Glutamatergic neuron (in vitro differentiated cells): ENCODE results near the gene AGK. TPM values are rescaled to one million over a fixed set of nuclear protein-coding genes. Genes with fewer than 3 reads are reported as not detected.

Source experiments
- DNase-seq: peaks from one replicate; pipeline ENCODE4 v3.0.0; 2022
- H3K27ac Mint-ChIP-seq: one replicate; pipeline ENCODE4 v1.8.0; 2020; ENCODE audit warnings: mild to moderate bottlenecking, mixed read lengths, inconsistent platforms; ENCODE audit not compliant: unreplicated experiment
- H3K27me3 Mint-ChIP-seq: one replicate; pipeline ENCODE4 v1.8.0; 2020; ENCODE audit warnings: mild to moderate bottlenecking, moderate library complexity, mixed read lengths, inconsistent platforms; ENCODE audit not compliant: unreplicated experiment
- H3K36me3 Mint-ChIP-seq: one replicate; pipeline ENCODE4 v1.8.0; 2020; ENCODE audit warnings: mild to moderate bottlenecking, mixed read lengths, inconsistent platforms; ENCODE audit not compliant: unreplicated experiment
- H3K4me1 Mint-ChIP-seq: one replicate; pipeline ENCODE4 v1.8.0; 2020; ENCODE audit warnings: mild to moderate bottlenecking, low read depth, mixed read lengths, inconsistent platforms; ENCODE audit not compliant: unreplicated experiment
- H3K4me3 Mint-ChIP-seq: one replicate; pipeline ENCODE4 v1.8.0; 2020; ENCODE audit warnings: mild to moderate bottlenecking, mixed read lengths, inconsistent platforms; ENCODE audit not compliant: unreplicated experiment
- H3K9me3 Mint-ChIP-seq: one replicate; pipeline ENCODE4 v1.8.0; 2020; ENCODE audit warnings: mild to moderate bottlenecking, moderate library complexity, mixed read lengths, inconsistent platforms; ENCODE audit not compliant: unreplicated experiment
- long read RNA-seq: library from polyadenylated mRNA; unstranded; transcript quantifications from one replicate; pipeline ENCODE4 v2.0.0, GENCODE V29; 2020; ENCODE audit not compliant: unreplicated experiment
- total RNA-seq: library from RNA; stranded (reverse); fragmentation: NEBNext Ultra II Directional; extraction: Animal tissue kit (Norgen Biotek cat#: 25700); gene quantifications from one replicate; pipeline ENCODE4 v1.2.1, GENCODE V29; 2021; ENCODE audit not compliant: unreplicated experiment
- TF ChIP-seq, protein P1 (sequence below): fragments of 200-600 bp; sonication (generic); IDR thresholded peaks from one replicate; pipeline ENCODE4 v1.5.0; 2021; ENCODE audit not compliant: partially characterized antibody, unreplicated experiment

The AGK gene, protein sequence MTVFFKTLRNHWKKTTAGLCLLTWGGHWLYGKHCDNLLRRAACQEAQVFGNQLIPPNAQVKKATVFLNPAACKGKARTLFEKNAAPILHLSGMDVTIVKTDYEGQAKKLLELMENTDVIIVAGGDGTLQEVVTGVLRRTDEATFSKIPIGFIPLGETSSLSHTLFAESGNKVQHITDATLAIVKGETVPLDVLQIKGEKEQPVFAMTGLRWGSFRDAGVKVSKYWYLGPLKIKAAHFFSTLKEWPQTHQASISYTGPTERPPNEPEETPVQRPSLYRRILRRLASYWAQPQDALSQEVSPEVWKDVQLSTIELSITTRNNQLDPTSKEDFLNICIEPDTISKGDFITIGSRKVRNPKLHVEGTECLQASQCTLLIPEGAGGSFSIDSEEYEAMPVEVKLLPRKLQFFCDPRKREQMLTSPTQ
- 26.1 TPM for total RNA-seq
- long read RNA-seq, transcript AGK-201 (16 exons, 3,849 nt) = major isoform, 5 of 15 reads
- long read RNA-seq, partial matches to known transcripts = 6 of 15 reads
- long read RNA-seq, other reads (novel, unspliced or antisense) = 4 of 15 reads

DNA sequence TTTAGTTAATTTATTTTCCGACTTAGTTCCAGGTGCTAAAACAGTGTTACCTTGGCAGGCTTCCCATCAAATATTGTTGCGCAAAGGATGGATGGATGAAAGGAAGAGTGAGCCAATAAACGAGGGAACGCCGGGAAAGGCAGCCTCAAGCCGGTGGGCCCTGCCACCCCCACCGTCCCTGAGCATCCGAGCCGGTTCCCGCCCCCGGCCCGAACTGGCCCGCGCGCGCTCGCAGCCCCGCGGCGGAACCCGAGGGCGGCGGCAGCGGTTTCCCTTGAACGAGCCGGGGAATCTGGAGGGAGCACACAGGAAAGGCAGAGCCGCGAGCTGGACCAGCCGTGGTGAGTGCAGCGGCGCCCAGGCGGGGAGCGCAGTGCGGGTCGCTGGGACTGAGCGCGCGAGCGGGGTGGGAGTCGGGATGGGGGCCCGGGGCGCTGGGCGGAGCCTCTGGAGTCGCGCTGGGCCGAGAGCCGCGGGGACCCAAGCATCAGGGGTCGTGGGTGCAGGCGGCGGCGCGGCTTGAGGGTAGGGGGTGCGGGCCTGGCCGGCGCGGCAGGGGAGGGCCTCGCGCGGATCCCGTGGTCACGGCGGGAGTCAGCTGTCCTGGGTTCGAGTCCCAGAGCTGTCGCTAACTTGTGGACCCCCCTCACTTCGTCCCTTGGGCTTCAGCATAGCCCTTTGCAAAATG, at the start of gene AGK:
AGK (plus strand) TSS at position 317 of the 688 bp plus-strand sequence. CDS start 4,057 bp downstream, outside the sequence.
- peak; percentile 85 for DNase-seq
- peaks cover 9% of the 10 kb centered on the region for H3K4me1 Mint-ChIP-seq
- H3K9me3 Mint-ChIP-seq = peaks cover 6% of the 10 kb centered on the region
- peak within 1 kb of the TSS; percentile 78 for H3K27ac Mint-ChIP-seq
- TF ChIP-seq, protein P1, sequence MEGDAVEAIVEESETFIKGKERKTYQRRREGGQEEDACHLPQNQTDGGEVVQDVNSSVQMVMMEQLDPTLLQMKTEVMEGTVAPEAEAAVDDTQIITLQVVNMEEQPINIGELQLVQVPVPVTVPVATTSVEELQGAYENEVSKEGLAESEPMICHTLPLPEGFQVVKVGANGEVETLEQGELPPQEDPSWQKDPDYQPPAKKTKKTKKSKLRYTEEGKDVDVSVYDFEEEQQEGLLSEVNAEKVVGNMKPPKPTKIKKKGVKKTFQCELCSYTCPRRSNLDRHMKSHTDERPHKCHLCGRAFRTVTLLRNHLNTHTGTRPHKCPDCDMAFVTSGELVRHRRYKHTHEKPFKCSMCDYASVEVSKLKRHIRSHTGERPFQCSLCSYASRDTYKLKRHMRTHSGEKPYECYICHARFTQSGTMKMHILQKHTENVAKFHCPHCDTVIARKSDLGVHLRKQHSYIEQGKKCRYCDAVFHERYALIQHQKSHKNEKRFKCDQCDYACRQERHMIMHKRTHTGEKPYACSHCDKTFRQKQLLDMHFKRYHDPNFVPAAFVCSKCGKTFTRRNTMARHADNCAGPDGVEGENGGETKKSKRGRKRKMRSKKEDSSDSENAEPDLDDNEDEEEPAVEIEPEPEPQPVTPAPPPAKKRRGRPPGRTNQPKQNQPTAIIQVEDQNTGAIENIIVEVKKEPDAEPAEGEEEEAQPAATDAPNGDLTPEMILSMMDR = no peak
- no peaks in the 10 kb centered on the region for H3K27me3 Mint-ChIP-seq
- H3K4me3 Mint-ChIP-seq = peak within 1 kb of the TSS; percentile 90
- H3K36me3 Mint-ChIP-seq = no peaks in the 10 kb centered on the region

DNA sequence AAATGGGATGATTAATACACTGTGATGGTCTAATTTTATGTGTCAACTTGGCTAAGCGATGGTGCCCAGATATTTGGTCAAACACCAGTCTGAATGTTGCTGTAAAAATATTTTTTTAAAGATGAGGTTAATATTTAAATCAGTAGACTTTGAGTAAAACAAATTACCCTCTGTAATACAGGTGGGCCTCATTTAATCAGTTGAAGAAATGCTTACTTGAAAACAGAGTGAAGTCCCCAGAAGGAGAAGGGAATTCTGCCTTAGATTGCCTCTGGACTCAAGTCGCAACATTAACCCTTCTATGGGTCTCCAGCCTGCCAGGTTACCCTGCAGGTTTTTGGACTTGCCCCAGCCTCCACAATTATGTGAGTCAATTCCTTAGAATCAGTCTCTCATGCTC, 49.8 kb upstream of the AGK start:
- Mint-ChIP-seq H3K4me1 (no peaks in the 10 kb centered on the region), H3K4me3 (no peak overlapping the region), H3K9me3 (no peaks in the 10 kb centered on the region), H3K27ac (no peak overlapping the region), H3K27me3 (no peaks in the 10 kb centered on the region), H3K36me3 (no peaks in the 10 kb centered on the region)
- DNase-seq = no peak
- TF ChIP-seq, protein P1 = no peak

DNA sequence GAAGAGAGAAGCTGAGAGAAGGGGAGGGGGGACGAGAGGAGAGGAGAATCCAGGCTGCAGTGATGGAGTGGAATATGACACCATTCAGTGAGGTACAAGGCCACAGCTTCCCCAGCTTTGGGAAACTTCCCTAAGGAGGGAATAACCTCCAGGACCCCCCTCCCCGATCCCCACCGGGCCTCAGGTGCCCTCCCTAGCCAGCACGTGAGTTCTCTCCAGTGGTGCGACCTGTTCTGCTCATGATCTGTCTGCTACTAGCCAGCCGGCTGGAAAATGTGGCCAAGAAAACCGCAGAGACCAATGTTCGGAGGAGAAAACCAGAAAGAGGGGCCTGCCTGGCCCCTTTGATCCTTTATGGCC, 39.9 kb upstream of the AGK start:
- peaks cover 24% of the 10 kb centered on the region for H3K36me3 Mint-ChIP-seq
- H3K27ac Mint-ChIP-seq = no peak overlapping the region
- TF ChIP-seq, protein P1 = no peak

DNA sequence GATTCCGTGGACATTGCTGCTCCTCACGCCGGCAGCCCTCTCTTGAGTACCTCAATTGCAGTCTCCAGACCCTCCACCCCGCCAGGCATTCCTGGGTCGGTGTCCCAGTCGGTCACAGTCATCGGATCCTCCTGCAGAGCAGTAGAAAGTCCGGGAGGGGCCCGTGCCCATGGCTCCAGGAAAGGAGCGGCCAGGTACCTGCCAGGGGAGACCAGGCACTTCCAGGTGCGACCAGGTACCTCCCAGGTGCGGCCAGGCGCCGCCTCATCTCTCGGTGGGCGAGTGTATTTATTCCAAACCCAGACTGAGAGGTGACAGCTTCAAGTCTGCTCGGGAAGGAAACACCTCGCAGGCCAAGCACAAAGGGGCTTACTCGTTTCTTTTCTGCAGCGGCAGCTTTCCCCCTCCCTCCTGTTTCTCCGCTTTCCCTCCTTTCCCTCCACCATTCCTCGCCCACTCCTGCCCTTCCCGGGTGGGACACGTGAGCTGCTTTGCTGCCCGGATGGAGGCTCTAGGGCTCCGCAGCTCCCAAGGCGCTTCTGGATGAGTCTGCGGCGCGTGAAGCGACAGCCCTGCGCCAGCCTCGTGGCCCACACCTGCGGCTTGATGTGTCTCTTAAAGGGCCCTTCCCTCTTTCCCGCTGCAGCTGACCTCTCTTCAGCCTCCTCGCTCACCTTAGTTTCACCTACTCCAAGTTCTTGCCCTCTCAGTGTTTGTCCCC, 39.4 kb upstream of the AGK start:
- H3K4me3 Mint-ChIP-seq = peak overlapping the region; percentile 87
- peaks cover 16% of the 10 kb centered on the region for H3K9me3 Mint-ChIP-seq
- no peak overlapping the region for H3K27ac Mint-ChIP-seq
- peak; percentile 52 for DNase-seq
- peaks cover 24% of the 10 kb centered on the region for H3K36me3 Mint-ChIP-seq
- peaks cover 5% of the 10 kb centered on the region for H3K4me1 Mint-ChIP-seq
- TF ChIP-seq, protein P1 = no peak
- peaks cover 7% of the 10 kb centered on the region for H3K27me3 Mint-ChIP-seq

More for the DNA sequence above, 39.9 kb upstream of the AGK start:
- Mint-ChIP-seq H3K4me3 (peak overlapping the region; percentile 87), H3K4me1 (peaks cover 5% of the 10 kb centered on the region), H3K9me3 (peaks cover 16% of the 10 kb centered on the region), H3K27me3 (peaks cover 7% of the 10 kb centered on the region)
- DNase-seq = no peak
